Measurements from ENCODE around the gene PCYT1B. TPM values are rescaled to one million over a fixed set of nuclear protein-coding genes. Genes with fewer than 3 reads are reported as not detected.

PCYT1B gene
- total and polyA plus RNA-seq, 11 donors = 0.07 to 0.27 (median 0.11) TPM; not detected in 6

GRCh38 chrX:24662352-24662751 lies 15.2 kb upstream of the PCYT1B start:
- ATAC-seq (peak; percentile 39 to 72 (median 60)), DNase-seq (no peak)
- intact Hi-C loops (cut with DNase I) = no loop called here
- Histone ChIP-seq H3K4me3 (no peak overlapping the region), H3K9me3 (no peaks in the 10 kb centered on the region), H3K27ac (no peak overlapping the region), H3K4me1 (no peaks in the 10 kb centered on the region), H3K27me3 (peaks cover 0 to 10% (median 0%) of the 10 kb centered on the region in 9 donors), H3K36me3 (no peaks in the 10 kb centered on the region)
- WGBS, 4 donors = 28 to 42% (median 36%) methylated on average over 4 of the region's 4 CpGs
- TF ChIP-seq CTCF (IDR thresholded peaks at IDR 0.05) = no peak
- no peak for TF ChIP-seq POLR2A (IDR thresholded peaks at IDR 0.05)

GRCh38 chrX:24661292-24661691 lies 14.1 kb upstream of the PCYT1B start:
- Histone ChIP-seq H3K36me3 (no peaks in the 10 kb centered on the region), H3K4me3 (no peak overlapping the region), H3K4me1 (no peaks in the 10 kb centered on the region), H3K9me3 (no peaks in the 10 kb centered on the region), H3K27ac (no peak overlapping the region), H3K27me3 (peaks cover 0 to 6% (median 0%) of the 10 kb centered on the region in 9 donors)
- ATAC-seq (no peak), DNase-seq (no peak)
- TF ChIP-seq CTCF (IDR thresholded peaks at IDR 0.05) = no peak
- no peak for TF ChIP-seq POLR2A (IDR thresholded peaks at IDR 0.05)
- intact Hi-C loops (cut with DNase I) = no loop called here

GRCh38 chrX:24659646-24660045 lies 12.5 kb upstream of the PCYT1B start:
- Histone ChIP-seq H3K4me3 (no peak overlapping the region), H3K4me1 (no peaks in the 10 kb centered on the region), H3K27ac (no peak overlapping the region), H3K9me3 (no peaks in the 10 kb centered on the region), H3K36me3 (no peaks in the 10 kb centered on the region), H3K27me3 (peaks cover 0 to 6% (median 0%) of the 10 kb centered on the region in 9 donors)
- WGBS, 4 donors = 68 to 77% (median 73%) methylated on average over 3 of the region's 3 CpGs
- intact Hi-C loops (cut with DNase I) = no loop called here
- no peak for DNase-seq
- no peak for ATAC-seq
- TF ChIP-seq POLR2A (IDR thresholded peaks at IDR 0.05) (no peak), CTCF (IDR thresholded peaks at IDR 0.05) (no peak)

DNA sequence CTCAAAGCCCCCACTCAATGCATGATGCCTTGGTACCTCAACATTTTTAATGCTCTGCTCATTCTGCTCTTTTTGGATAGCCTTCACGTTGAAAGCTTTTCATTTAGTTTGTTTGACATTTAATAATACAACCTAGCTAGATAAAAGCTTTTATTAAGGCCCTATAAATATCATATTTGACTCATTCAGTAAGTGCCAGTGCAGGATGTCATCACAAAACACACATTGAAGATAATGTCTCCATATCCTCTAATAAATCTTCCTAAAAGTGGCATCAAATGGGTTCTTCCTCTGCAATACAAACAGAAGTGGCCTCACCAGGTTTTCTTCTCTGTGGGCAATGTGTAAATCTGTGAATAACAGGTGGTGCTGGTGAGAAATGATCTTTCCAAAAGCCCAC lies 12.0 kb upstream of the PCYT1B start:
- WGBS, 4 donors = 35 to 83% (median 54%) methylated on average over 1 of the region's 1 CpG
- intact Hi-C loops (cut with DNase I) = no loop called here
- Histone ChIP-seq H3K9me3 (no peaks in the 10 kb centered on the region), H3K4me1 (no peaks in the 10 kb centered on the region), H3K36me3 (no peaks in the 10 kb centered on the region), H3K4me3 (no peak overlapping the region), H3K27ac (no peak overlapping the region), H3K27me3 (peaks cover 0 to 6% (median 0%) of the 10 kb centered on the region in 9 donors)
- no peak for ATAC-seq
- no peak for DNase-seq
- TF ChIP-seq CTCF (IDR thresholded peaks at IDR 0.05) = no peak
- TF ChIP-seq POLR2A (IDR thresholded peaks at IDR 0.05) = no peak

Measured in heart left ventricle (tissue), 16 donors.